Stomach (tissue), 4 donors: ENCODE measurements around the gene SNRNP70.

Experiments used
- EP300 ChIP-seq: sonication (generic); formaldehyde crosslinking; IDR thresholded peaks from one replicate; pipeline ENCODE4 v1.6.1; 2017; ENCODE audit warnings: antibody characterized with exemption
- POLR2A ChIP-seq, 4 donors: fragments of 450-650 bp; IDR thresholded peaks; one replicate each; pipeline ENCODE4 v1.6.1; 2016; ENCODE audit warnings: antibody characterized with exemption in 4 of 4, control low read depth in 2 of 4, mild to moderate bottlenecking in 1 of 4, moderate library complexity in 1 of 4
- POLR2AphosphoS5 ChIP-seq, 3 donors: sonication (generic); formaldehyde crosslinking; IDR thresholded peaks; one replicate each; pipeline ENCODE4 v1.6.1; 2016; ENCODE audit warnings: antibody characterized with exemption in 3 of 3
- TF ChIP-seq, protein P1 (sequence below), 7 experiments: fragments of 450-650 bp in 4 of 7; fragments of 200-600 bp in 3 of 7; sonication (generic) in 3 of 7; IDR thresholded peaks; one replicate each; pipeline ENCODE4 v1.5.1; 2016 to 2019; ENCODE audit warnings: antibody characterized with exemption in 7 of 7, control low read depth in 2 of 7, mild to moderate bottlenecking in 1 of 7

DNA sequence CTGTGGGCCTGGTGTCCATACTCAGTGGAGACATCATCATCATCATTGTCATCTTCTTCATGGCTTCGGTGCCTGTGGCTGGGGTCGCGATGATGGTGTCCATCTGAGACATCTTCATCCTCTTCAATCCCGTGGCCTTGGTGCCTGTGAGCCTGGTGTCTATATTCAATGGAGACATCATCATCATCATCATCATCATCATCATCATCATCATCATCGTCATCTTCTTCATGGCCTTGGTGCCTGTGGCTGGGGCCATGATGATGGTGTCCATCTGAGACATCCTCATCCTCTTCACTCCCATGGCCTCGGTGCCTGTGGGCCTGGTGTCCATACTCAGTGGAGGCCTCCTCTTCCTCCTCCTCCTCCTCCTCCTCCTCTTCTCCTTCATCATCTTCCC lies 69.0 kb downstream of the SNRNP70 start:
- TF ChIP-seq, protein P1, sequence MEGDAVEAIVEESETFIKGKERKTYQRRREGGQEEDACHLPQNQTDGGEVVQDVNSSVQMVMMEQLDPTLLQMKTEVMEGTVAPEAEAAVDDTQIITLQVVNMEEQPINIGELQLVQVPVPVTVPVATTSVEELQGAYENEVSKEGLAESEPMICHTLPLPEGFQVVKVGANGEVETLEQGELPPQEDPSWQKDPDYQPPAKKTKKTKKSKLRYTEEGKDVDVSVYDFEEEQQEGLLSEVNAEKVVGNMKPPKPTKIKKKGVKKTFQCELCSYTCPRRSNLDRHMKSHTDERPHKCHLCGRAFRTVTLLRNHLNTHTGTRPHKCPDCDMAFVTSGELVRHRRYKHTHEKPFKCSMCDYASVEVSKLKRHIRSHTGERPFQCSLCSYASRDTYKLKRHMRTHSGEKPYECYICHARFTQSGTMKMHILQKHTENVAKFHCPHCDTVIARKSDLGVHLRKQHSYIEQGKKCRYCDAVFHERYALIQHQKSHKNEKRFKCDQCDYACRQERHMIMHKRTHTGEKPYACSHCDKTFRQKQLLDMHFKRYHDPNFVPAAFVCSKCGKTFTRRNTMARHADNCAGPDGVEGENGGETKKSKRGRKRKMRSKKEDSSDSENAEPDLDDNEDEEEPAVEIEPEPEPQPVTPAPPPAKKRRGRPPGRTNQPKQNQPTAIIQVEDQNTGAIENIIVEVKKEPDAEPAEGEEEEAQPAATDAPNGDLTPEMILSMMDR (IDR thresholded peaks at IDR 0.05) = no peak
- TF ChIP-seq POLR2AphosphoS5 (IDR thresholded peaks at IDR 0.05) (no peak), POLR2A (IDR thresholded peaks at IDR 0.05) (no peak), EP300 (no peak)
